Testis (tissue), 2 donors: ENCODE data around the gene IRX4.

Experiments used
- POLR2A ChIP-seq: fragments of 450-650 bp; IDR thresholded peaks from one replicate; pipeline ENCODE4 v1.6.1; 2017; ENCODE audit warnings: antibody characterized with exemption, mild to moderate bottlenecking, moderate library complexity
- TF ChIP-seq, protein P1 (sequence below), 3 experiments: fragments of 450-650 bp in 2 of 3; fragments of 200-600 bp in 1 of 3; sonication (generic) in 1 of 3; IDR thresholded peaks; one replicate each; pipeline ENCODE4 v1.5.1; 2016 to 2019; ENCODE audit warnings: antibody characterized with exemption in 3 of 3, mild to moderate bottlenecking in 2 of 3, moderate library complexity in 1 of 3

DNA sequence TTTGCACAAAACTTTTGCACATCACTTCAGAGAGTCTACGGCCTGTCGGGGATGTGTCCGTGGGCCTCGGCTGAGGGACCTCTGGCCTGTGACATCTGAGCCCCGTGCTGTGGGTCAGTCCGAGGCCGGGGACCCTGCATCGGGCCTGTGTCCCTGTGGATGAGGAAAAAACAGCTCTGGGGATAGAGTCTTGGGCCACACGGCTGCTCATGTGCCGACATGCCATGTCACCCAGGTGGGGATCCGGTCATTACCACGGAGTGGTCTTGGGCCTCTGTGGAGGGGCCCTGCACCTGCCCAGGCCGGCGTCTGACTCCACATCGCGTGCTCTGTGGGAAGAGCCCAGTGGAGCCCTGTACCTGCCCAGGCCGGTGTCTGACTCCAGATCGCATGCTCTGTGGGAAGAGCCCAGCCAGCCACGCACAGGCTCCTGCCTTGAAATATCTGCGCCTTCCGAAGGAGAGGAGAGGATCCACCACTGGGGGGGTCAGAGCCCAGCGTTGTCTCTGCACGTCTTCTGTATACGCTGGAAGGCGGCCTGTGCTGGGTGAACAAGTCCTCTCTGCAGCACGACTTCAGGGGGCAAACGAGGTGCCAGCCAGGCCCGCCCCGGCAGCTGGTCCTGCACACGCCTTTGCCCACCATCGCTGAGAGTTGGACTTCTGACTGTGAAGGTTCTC, 27.5 kb upstream of the IRX4 start:
- TF ChIP-seq, protein P1, sequence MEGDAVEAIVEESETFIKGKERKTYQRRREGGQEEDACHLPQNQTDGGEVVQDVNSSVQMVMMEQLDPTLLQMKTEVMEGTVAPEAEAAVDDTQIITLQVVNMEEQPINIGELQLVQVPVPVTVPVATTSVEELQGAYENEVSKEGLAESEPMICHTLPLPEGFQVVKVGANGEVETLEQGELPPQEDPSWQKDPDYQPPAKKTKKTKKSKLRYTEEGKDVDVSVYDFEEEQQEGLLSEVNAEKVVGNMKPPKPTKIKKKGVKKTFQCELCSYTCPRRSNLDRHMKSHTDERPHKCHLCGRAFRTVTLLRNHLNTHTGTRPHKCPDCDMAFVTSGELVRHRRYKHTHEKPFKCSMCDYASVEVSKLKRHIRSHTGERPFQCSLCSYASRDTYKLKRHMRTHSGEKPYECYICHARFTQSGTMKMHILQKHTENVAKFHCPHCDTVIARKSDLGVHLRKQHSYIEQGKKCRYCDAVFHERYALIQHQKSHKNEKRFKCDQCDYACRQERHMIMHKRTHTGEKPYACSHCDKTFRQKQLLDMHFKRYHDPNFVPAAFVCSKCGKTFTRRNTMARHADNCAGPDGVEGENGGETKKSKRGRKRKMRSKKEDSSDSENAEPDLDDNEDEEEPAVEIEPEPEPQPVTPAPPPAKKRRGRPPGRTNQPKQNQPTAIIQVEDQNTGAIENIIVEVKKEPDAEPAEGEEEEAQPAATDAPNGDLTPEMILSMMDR (IDR thresholded peaks at IDR 0.05) = no peak
- no peak for TF ChIP-seq POLR2A
